ENCODE measurements around the gene ARPP21.

DNA sequence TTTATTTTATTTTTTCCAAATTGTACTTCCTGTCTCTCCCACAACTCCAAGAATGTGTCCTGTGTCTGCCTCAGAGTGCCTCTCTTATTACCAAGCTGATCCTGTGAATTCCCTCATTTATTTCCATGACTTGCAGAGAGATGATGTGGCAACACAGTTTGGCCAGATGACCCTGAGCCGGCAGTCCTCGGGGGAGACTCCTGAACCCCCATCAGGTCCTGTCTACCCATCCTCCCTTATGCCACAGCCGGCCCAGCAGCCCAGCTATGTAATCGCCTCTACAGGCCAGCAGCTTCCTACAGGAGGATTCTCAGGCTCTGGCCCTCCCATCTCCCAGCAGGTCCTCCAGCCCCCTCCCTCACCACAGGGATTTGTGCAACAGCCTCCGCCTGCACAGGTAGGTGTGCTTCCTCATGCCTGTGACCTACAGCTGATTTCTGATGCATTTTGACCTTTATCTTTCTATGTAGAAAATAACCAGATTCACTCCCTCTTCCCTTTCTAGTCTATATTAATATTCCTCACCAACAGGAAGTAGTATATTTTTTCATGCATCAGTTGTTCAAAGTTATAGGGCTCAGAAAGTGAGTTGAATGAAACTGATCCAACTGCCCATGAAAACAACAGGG is 100.0 kb downstream of the ARPP21 start:
- TF ChIP-seq ZNF785 (tag by site-specific recombination; IDR thresholded peaks at IDR 0.05) (no peak), CTCF (tag by site-specific recombination; IDR thresholded peaks at IDR 0.05) (no peak), REST (tag by site-specific recombination; IDR thresholded peaks at IDR 0.05) (no peak), GLIS1 (tag by site-specific recombination; IDR thresholded peaks at IDR 0.05) (no peak), ZNF792 (tag by site-specific recombination; IDR thresholded peaks at IDR 0.05) (no peak), ZNF664 (tag by site-specific recombination; IDR thresholded peaks at IDR 0.05) (no peak)
- TF ChIP-seq, protein P1, sequence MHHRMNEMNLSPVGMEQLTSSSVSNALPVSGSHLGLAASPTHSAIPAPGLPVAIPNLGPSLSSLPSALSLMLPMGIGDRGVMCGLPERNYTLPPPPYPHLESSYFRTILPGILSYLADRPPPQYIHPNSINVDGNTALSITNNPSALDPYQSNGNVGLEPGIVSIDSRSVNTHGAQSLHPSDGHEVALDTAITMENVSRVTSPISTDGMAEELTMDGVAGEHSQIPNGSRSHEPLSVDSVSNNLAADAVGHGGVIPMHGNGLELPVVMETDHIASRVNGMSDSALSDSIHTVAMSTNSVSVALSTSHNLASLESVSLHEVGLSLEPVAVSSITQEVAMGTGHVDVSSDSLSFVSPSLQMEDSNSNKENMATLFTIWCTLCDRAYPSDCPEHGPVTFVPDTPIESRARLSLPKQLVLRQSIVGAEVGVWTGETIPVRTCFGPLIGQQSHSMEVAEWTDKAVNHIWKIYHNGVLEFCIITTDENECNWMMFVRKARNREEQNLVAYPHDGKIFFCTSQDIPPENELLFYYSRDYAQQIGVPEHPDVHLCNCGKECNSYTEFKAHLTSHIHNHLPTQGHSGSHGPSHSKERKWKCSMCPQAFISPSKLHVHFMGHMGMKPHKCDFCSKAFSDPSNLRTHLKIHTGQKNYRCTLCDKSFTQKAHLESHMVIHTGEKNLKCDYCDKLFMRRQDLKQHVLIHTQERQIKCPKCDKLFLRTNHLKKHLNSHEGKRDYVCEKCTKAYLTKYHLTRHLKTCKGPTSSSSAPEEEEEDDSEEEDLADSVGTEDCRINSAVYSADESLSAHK (tag by site-specific recombination; IDR thresholded peaks at IDR 0.05) = no peak
- TF ChIP-seq, protein P2, sequence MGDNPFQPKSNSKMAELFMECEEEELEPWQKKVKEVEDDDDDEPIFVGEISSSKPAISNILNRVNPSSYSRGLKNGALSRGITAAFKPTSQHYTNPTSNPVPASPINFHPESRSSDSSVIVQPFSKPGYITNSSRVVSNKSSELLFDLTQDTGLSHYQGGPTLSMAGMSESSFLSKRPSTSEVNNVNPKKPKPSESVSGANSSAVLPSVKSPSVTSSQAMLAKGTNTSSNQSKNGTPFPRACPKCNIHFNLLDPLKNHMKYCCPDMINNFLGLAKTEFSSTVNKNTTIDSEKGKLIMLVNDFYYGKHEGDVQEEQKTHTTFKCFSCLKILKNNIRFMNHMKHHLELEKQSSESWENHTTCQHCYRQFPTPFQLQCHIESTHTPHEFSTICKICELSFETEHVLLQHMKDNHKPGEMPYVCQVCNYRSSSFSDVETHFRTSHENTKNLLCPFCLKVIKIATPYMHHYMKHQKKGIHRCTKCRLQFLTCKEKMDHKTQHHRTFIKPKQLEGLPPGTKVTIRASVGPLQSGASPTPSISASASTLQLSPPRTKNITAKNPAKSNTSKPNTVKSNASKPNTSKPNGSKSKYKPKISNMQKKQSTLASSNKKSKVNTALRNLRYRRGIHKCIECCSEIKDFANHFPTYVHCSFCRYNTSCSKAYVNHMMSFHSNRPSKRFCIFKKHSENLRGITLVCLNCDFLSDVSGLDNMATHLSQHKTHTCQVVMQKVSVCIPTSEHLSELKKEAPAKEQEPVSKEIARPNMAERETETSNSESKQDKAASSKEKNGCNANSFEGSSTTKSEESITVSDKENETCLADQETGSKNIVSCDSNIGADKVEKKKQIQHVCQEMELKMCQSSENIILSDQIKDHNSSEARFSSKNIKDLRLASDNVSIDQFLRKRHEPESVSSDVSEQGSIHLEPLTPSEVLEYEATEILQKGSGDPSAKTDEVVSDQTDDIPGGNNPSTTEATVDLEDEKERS (tag by site-specific recombination; IDR thresholded peaks at IDR 0.05) = no peak
